Nephron progenitor cell (in vitro differentiated cells): ENCODE measurements around the gene RTL10.

Source experiments
- DNase-seq: peaks from one replicate; pipeline ENCODE4 v3.0.0; 2021
- H3K27ac Mint-ChIP-seq: 2 replicates; pipeline ENCODE4 v1.8.0; 2021; ENCODE audit warnings: mild to moderate bottlenecking, moderate library complexity, mixed read lengths
- H3K27me3 Mint-ChIP-seq: 2 replicates; pipeline ENCODE4 v1.8.0; 2021; ENCODE audit warnings: mild to moderate bottlenecking, low read depth, mixed read lengths; ENCODE audit not compliant: poor library complexity
- H3K36me3 Mint-ChIP-seq: 2 replicates; pipeline ENCODE4 v1.8.0; 2021; ENCODE audit warnings: low read depth, mixed read lengths
- H3K4me1 Mint-ChIP-seq: 2 replicates; pipeline ENCODE4 v1.8.0; 2021; ENCODE audit warnings: mixed read lengths
- H3K4me3 Mint-ChIP-seq: 2 replicates; pipeline ENCODE4 v1.8.0; 2021; ENCODE audit warnings: mild to moderate bottlenecking, moderate library complexity, mixed read lengths
- H3K9me3 Mint-ChIP-seq: 2 replicates; pipeline ENCODE4 v1.8.0; 2021; ENCODE audit warnings: mild to moderate bottlenecking, moderate library complexity, mixed read lengths
- CTCF ChIP-seq: fragments of 200-600 bp; sonication (generic); IDR thresholded peaks from 2 replicates; pipeline ENCODE4 v1.5.0; 2021; ENCODE audit warnings: antibody characterized with exemption

RTL10 gene

GRCh38 chr22:19871845-19872778 is 17.4 kb upstream of the RTL10 start:
- no peak for TF ChIP-seq CTCF
- DNase-seq, result no peak
- Mint-ChIP-seq H3K36me3 (no peaks in the 10 kb centered on the region), H3K4me3 (no peak overlapping the region), H3K27me3 (peaks cover 2% of the 10 kb centered on the region), H3K27ac (no peak overlapping the region), H3K9me3 (no peaks in the 10 kb centered on the region), H3K4me1 (no peaks in the 10 kb centered on the region)

- no peak for TF ChIP-seq CTCF
- no peak overlapping the region for H3K27ac Mint-ChIP-seq
- no peaks in the 10 kb centered on the region for H3K9me3 Mint-ChIP-seq
- H3K27me3 Mint-ChIP-seq, result peaks cover 2% of the 10 kb centered on the region
- no peaks in the 10 kb centered on the region for H3K4me1 Mint-ChIP-seq
- no peak overlapping the region for H3K4me3 Mint-ChIP-seq
- no peaks in the 10 kb centered on the region for H3K36me3 Mint-ChIP-seq
- no peak for DNase-seq
Measured at GRCh38 chr22:19871023-19871844, 16.6 kb upstream of the RTL10 start.

- H3K9me3 Mint-ChIP-seq, result no peaks in the 10 kb centered on the region
Measured at GRCh38 chr22:19870153-19871022, 15.7 kb upstream of the RTL10 start.

GRCh38 chr22:19869497-19870152 is 15.0 kb upstream of the RTL10 start:
- no peak for DNase-seq
- TF ChIP-seq CTCF, result no peak
- H3K4me1 Mint-ChIP-seq, result no peaks in the 10 kb centered on the region
- no peak overlapping the region for H3K4me3 Mint-ChIP-seq
- H3K27ac Mint-ChIP-seq, result no peak overlapping the region
- no peaks in the 10 kb centered on the region for H3K9me3 Mint-ChIP-seq
- H3K27me3 Mint-ChIP-seq, result peaks cover 7% of the 10 kb centered on the region
- H3K36me3 Mint-ChIP-seq, result no peaks in the 10 kb centered on the region

More at GRCh38 chr22:19870153-19871022, 15.7 kb upstream of the RTL10 start:
- TF ChIP-seq CTCF, result no peak
- Mint-ChIP-seq H3K27me3 (peaks cover 6% of the 10 kb centered on the region), H3K4me1 (no peaks in the 10 kb centered on the region), H3K36me3 (no peaks in the 10 kb centered on the region), H3K27ac (no peak overlapping the region), H3K4me3 (no peak overlapping the region)
- DNase-seq, result no peak

- TF ChIP-seq CTCF, result no peak
- Mint-ChIP-seq H3K4me1 (no peaks in the 10 kb centered on the region), H3K27me3 (peaks cover 7% of the 10 kb centered on the region), H3K9me3 (no peaks in the 10 kb centered on the region), H3K4me3 (no peak overlapping the region), H3K36me3 (no peaks in the 10 kb centered on the region), H3K27ac (no peak overlapping the region)
- DNase-seq, result no peak
Measured at GRCh38 chr22:19868773-19869471, 14.2 kb upstream of the RTL10 start.
